HG02759 (cell line): ENCODE data around the gene ING1.

Source experiments
- ATAC-seq: cut with Tn5 transposase; IDR thresholded peaks from one replicate; pipeline ENCODE4 v1.9.1; 2021; ENCODE audit warnings: mild to moderate bottlenecking, moderate library complexity; ENCODE audit not compliant: unreplicated experiment

Gene ING1

GRCh38 chr13:110769097-110769496 is 55.6 kb downstream of the ING1 start:
- ATAC-seq, result no peak

GRCh38 chr13:110770678-110771077 is 57.2 kb downstream of the ING1 start:
- no peak for ATAC-seq

GRCh38 chr13:110771194-110771593 is 57.7 kb downstream of the ING1 start:
- ATAC-seq, result no peak

GRCh38 chr13:110772091-110772984 is 58.8 kb downstream of the ING1 start:
- ATAC-seq, result no peak
